A673 (cell line): Measurements from ENCODE around the gene MTR.

Experiments
- CTCF ChIP-seq: fragments of 300-800, 200-600 bp; sonication (generic); conservative IDR thresholded peaks from 2 replicates; pipeline ENCODE4 v1.5.1; 2017; ENCODE audit warnings: low read depth, mild to moderate bottlenecking, antibody characterized with exemption, low read length, moderate library complexity, mixed read lengths
- EZH2 ChIP-seq: fragments of 200-600 bp; sonication (generic); IDR thresholded peaks from 2 replicates; pipeline ENCODE4 v1.6.1; 2017; ENCODE audit warnings: borderline replicate concordance, low read depth, mild to moderate bottlenecking, mixed read lengths, antibody characterized with exemption, low read length; ENCODE audit not compliant: poor library complexity, severe bottlenecking

DNA sequence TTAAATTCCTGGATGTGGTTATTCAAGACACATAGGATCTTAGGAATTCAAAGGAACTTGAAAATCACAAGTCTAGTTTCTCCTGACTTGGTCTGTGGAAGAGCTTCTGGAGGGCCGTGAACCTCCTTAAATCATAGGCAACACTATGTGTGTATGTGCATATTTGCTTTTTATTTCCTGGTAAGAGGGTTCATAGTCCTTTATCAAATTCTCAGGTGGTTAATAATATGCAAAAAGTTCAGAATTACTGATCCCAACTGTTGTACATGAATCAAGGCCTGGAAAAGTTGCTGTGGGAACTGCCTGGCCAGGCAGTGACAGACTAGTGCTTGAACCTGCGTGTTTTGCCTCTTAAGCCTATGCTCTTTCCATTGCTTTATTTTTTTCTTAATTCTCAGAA lies 12.9 kb downstream of the MTR start:
- TF ChIP-seq CTCF (no peak), EZH2 (no peak)
